GM18861 (cell line): ENCODE measurements around the gene GARRE1.

Source experiments
- ATAC-seq: cut with Tn5 transposase; IDR thresholded peaks from one replicate; pipeline ENCODE4 v1.9.1; 2021; ENCODE audit not compliant: unreplicated experiment

The GARRE1 gene

GRCh38 chr19:34288381-34288780 lies 34.0 kb downstream of the GARRE1 start:
- no peak for ATAC-seq

GRCh38 chr19:34291235-34291634 lies 36.9 kb downstream of the GARRE1 start:
- no peak for ATAC-seq

GRCh38 chr19:34295103-34295502 lies 40.7 kb downstream of the GARRE1 start:
- ATAC-seq: no peak

GRCh38 chr19:34298891-34299520 lies 44.7 kb downstream of the GARRE1 start:
- ATAC-seq: no peak

GRCh38 chr19:34299576-34299975 lies 45.2 kb downstream of the GARRE1 start:
- no peak for ATAC-seq

GRCh38 chr19:34300380-34300779 lies 46.0 kb downstream of the GARRE1 start:
- ATAC-seq: no peak

- ATAC-seq: no peak
Observed at GRCh38 chr19:34300962-34301361, 46.6 kb downstream of the GARRE1 start.
